DMS 273 (cell line): ENCODE results near the gene SEPSECS.

Experiments
- DNase-seq: peaks from one replicate; lab custom pipeline; 2025; ENCODE audit not compliant: unreplicated experiment; lab: John Stamatoyannopoulos, UW

SEPSECS gene

DNA sequence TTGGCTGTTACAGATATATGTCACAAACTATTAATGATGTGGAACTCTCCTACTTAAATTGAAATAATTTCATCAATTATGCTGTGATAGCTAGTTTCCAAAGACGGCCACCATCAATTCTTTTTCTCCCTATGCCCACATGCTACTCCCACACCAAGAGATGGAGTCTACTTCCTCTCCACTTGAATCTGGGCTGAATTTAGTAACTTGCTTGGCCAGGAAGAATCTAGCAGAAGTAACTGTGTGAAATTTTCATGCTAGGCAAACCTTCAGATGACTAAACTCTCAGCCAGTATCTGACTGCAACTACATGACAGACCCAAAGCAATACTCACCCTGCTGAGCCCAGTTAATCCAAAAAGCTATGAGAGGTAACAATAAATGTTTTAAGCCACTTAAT is 3.2 kb downstream of the SEPSECS start:
- DNase-seq = no peak

DNA sequence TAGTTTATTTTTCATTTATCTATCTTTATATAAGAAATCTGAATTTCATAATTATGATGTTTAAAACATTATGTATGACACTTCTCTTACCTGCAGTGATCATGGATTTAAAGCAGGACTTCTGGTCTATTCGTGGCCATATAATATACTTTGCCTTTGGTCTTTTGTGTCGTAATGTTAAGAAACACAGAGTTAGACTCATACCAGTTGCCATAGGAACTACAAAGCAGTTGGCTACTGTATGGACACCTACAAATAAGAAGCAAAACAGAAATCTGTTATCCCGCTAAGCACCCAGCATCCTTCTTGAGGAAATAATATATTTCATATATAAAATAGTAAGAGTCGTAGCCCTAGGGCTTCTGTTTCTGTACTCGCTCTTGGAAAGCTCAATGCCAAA is 4.3 kb downstream of the SEPSECS start:
- DNase-seq = no peak

DNA sequence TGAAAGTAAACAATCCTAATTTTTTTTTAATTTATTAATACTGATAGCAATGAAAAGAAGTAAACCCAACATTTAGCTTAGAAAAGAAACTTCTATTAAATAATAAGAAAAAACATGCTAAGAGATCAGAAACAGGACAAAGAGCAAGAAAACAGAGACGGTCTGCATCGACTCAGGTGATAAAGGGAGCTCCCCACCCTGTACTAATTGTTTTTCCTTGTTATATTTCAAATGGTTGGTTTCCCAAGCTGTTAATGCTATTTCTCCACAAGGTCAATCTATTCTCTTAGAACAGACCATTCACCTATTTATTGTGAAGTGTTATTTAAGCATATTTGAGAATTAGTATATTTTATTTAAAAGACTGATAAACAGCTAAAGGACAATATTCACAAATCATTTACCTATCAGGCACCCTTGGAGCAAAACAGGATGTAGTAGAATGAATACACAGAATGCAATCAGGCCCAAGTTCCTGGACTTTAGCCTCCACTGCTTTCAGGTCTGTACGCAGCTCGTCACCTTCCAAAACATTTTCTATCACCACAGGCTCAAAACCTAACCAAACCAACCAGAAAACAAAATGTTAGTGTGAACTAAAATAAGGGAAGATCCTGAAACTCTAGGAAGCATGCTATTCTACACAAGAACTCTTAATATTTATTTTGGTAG is 5.5 kb downstream of the SEPSECS start:
- no peak for DNase-seq

DNA sequence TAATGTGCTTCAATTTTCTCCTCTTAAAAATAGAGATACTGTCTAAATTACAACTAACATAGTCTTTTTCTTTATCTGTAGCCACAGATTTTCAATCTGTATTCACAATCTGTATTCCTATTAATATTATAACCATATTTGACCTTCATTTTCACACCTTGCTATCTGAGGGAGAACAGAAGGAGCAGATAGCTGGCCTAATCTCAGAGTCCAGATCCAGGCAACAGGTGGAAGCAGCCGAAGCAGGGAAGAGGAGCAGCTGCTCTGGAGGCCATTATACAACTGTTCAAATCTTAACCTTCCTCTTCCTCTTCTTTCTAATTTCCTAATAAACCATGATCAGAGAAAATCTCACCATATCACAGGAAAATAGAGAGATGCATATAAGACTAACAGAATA is 14.2 kb downstream of the SEPSECS start:
- DNase-seq = peak; percentile 1

DNA sequence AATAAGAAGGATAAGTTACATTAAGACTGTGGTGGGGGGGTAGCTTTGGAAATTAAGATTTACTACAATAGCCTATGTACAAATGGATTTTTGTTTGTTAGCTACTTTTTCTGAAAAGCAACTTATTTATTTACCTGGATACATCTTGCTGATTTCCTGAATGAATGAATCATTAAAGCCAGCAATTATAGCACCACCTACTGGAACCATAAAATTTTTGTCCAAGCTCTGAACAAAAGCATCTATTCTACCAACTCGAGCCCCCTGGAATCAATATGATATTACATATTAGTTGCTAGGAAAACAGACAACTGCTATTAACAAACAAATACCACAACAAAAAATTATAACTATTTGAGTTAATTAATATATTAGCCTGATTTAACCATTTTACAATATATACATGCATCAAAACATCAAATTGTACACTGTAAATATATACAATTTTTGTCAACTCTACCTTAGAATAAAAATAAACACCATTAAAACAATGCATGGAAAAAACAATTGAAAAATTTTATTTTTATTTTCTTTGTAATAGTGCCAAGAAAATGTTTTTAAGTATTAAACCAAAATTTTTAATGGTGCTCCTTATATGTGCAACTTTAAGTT is 15.3 kb downstream of the SEPSECS start:
- peak; percentile 44 for DNase-seq

DNA sequence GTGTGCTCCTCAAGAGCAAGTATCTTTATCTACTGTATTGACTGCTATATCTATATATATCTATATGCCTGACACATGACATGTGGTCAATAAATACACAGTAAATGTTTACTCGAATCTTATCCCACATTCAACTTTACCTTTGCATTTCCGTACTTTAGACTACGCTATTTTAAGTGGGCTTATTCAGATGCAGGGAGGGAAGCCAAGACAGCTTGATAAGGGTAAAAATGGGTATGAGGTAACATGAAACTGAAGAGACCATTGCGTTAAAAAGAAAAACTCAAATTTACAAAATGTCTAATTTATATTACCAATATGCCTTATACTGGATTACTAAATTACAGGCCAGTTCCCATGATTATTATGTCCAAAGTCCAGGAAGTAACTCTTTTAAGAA is 17.8 kb downstream of the SEPSECS start:
- no peak for DNase-seq

DNA sequence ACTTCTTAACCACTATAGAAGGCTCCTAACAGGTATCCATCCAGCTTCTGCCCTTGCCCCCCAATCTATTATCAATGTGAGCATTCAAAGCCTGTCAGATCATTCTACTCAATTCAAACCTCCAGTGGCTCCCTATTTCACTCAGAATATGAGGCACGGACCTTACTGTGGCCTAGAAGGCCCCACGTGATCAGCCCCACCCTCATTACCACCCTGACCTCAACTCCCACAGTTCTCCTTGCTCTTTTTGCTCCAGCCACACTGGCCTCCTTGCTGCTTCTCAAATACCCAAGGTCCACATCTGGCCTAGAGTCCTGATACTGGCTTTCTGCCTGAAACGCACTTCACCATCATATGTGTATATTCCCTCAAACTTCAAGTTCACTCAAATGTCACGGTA is 18.7 kb downstream of the SEPSECS start:
- DNase-seq = no peak

DNA sequence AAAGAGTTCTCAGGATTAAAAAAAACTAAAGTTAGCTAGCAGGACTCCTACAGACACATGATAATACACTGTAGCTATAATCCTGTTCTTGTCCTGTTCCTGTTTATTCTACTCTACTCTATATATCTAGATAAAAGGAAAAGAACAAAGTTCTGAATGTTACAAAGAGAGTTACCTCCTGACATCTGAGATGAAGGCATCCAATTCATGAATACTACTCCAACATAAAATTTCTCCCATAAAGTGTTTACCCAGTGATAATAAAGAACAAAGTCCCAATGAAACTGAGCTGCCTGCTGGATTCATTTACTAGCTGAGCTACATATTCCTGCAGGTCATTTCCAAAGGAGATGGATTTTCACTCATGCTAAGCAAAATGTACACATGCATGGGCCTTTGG is 27.1 kb downstream of the SEPSECS start:
- no peak for DNase-seq

DNA sequence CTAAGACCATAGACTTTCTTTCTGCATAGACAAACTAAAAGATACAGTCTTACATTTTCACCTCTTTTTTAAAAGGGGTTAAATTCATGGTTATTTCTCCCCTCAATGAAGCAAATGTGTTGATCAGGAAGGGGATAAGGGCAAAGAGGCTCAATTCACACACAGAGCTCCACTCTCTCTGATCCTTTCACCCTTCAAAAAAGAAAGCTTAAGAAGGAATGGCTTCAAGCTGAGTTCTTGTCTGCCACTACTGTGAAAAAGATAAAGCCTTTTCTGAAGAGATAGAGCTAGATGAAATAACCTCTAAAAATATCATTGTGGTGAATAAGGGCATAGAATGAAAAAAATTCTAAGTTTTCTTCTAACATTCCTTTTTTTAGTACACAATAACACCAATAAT is 28.3 kb downstream of the SEPSECS start:
- DNase-seq = no peak

DNA sequence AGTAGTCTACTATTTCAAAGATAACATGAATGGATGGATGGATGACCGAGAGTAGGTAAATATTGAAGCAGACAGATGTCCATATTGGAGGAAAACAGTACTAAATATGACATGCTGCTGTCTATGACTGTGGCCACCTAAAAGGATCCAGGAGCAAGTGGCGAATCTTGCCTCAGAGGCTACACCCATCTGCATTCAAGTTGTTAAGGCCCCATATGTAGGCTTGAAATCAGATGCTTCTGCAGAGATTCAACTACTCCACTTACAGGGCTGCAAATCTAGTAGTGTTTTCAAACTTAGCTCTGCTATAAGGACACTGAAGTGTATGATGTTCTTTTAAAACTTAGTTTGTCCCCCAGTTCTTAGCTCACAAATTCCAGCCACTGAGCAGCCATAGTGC is 28.9 kb downstream of the SEPSECS start:
- no peak for DNase-seq

DNA sequence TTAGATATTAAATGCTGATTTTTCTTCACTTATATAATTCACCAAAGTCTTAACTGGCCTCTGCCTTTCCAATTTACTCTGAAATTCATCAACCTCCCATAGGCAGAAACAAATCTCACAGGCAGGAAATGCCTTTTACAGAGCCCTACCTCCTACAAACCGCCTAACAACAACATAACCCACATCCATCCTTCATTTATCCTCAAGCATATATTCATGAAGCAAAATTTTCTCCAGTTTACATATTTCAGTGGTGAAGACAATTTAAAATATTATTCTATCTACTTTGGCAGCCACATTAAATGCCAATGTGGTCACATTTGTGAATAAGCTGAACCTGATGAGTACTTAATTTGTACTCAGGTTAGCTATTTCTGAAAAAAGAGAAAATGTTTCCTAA is 30.3 kb downstream of the SEPSECS start:
- DNase-seq = no peak

DNA sequence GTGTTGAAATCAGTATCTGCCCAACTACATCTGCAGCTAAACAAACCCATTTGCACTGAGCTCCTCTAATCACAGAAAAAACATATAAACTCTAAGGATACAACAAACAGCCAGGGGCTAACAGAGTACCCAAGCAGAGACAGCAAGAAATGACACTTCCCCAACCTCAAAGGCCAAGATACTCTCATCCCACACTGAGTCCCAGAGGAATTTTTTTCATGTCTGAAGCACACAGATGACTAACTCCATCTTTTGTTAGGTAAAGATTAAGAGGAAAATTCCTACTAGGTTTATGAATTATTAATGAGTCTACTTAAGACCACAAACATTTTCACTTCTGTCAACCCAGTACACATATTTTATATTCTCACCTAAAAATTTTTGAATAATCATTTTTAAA is 31.6 kb downstream of the SEPSECS start:
- no peak for DNase-seq

DNA sequence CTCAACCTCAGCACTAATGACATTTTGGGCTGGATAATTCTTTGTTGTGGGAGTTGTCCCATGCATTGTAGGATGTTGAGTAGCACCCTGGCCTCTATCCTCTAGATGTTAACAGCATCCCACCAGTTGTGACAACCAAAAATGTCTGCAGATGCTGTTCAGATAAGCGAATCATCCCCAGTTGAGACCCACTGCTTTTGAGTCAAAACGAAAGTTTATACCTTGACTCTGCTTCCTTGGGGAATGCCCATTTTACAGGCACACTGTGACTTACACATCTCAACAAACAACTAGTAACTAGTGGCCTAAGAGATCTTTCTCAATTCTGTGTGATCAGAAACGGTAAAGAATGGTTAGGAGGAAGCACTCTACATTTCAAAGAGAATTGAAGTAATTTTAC is 37.0 kb downstream of the SEPSECS start:
- DNase-seq = no peak

DNA sequence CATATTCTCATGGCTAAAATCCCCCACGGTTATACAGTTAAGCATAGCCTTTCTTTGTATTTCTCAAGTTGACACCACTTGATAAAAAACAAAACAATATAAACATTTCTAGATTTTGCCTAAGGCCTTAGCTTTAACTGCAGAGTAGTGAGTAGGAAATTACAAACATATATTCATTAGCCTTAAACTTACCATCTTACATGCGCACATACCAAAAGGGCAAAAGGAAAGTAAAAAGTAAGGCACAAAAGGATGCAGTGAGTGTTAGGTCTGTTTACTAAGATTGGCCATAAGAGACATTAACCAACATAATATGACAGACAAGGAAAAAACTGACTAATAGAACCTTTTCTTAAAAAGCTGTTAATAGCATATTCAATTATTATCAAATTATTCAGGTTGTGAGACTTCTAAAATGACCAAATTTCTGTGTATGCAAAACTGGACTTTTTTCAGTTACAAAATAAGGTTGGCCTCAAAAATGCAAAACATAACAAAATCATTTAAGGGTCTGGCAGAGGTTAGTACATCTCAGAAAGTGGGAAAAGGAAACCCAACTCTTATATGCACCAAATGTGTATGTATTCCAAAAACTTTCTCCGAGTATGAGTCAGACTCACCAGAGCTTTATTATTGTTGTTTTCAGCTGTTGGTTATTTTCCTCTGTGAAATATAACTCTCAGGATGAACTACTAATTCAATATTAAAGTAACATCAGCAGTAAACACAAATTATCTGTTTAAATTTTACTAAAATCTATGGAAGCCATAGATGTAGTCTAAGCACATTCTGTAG is 39.9 kb downstream of the SEPSECS start:
- DNase-seq = no peak

DNA sequence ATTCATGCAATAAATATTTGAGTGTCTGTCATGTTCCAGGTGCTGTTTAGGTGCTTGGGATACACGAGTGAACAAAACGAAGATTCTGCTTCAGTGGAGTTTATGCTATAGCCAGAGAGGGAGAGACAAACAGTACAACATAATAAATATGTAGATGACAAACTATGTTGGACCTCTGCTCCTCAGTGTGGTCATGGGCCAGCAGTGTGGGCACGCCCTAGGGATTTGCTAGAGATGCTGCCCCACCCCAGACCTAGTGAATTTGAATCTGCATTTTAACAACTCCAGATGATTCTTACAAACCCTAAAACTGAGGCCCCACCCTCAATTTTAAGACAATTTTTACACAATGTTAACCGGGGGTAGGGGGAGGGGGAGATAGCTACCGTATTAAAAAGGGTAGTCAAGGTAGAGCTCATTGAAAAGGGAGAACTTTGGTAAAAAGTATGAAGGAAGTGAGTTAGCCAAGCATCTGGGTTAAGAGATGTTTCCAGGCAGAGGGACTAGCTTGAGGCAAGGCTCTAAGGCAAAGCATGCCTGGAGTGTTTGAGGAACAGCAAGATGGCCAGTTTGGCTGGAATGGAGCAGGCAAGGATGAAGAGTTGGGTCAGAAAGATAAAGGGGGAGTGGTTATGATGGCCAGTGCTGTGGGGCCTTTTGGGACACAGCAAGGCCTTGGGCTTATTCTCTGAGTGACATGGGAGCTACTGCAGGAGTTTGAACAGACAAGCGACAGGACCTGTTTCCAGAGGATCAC is 42.4 kb downstream of the SEPSECS start:
- no peak for DNase-seq

DNA sequence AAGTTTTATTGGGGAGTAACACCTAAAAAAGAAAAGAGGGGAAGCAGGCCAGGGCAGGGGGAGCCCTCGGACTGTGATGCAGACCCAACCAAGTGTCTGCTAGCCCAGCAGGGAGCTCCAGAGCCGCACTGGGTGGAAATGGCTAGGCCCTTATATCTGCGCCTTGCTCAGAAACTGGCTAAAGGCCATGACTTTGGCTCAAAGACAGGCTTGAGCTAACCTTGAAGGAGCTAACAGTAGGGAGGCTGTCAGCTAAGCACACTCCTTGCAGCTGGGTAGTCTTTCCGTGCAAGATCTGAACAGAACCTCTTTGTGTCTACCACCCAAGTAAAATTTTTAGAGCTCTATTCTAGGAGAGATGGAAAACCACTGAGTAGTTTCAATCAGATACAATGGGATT is 43.0 kb downstream of the SEPSECS start:
- DNase-seq = no peak

DNA sequence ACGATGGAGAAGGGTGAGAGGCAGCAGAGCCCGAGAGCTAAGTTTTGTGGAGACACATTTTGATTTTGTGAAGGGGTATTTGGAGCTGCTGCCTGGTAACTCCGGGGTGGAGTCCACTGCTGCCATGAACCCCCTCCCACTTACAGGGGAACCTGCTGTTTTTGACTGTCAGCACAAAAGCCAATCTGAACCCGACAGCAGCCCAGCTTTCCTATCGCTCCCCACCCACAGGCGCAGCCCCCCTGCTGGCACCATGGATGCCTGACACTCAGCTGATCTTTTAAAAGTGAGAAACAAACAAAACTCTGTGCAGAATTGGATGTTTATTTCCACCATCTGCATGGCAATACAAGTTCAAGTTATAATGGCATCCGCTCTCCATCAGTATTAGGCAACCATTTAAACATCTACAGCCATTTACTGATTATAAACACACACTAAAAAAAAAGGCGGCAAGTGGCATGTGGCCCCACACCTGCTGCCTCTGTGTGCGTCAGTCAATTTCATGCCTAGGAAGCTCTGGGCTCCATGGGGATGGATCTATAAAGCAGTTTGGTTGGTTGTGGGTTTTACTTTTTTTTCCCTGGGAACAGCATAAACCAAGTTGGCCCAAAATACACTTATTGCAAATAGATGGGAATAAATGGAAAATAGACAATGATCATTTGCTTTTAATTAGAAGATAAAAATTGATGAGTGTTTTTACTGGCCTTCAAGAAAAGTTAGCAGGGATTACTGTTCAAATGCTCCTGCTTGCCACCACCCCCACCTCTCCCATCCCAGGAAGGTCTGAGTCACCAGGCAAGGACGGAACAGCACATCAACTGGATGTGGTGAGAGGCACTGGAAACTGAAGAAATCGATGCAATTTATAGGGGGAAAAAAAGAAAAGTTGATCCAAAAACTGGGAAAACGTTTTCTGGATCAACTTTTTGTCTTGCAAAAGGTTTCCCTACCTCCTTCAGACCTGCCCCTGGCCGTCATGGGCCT is 46.0 kb downstream of the SEPSECS start:
- DNase-seq = no peak

DNA sequence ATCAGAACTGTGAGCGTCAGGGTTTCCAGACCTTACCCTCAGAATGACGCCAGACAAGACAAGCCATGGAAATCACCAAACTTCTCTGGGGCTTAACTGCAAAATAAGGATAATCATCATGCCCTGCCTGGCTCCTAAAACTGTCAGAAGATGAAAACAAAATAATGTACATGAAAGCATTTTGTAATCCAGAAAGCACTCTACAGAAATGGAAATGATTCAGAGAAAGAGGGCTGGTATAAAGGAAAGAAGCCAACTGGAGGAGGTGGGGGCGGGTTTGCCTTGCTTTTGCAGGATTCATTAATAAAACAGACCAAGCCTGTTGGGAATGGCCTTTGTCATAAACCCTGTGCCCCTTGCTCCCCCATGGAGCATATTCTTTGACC is 47.3 kb downstream of the SEPSECS start:
- no peak for DNase-seq

DNA sequence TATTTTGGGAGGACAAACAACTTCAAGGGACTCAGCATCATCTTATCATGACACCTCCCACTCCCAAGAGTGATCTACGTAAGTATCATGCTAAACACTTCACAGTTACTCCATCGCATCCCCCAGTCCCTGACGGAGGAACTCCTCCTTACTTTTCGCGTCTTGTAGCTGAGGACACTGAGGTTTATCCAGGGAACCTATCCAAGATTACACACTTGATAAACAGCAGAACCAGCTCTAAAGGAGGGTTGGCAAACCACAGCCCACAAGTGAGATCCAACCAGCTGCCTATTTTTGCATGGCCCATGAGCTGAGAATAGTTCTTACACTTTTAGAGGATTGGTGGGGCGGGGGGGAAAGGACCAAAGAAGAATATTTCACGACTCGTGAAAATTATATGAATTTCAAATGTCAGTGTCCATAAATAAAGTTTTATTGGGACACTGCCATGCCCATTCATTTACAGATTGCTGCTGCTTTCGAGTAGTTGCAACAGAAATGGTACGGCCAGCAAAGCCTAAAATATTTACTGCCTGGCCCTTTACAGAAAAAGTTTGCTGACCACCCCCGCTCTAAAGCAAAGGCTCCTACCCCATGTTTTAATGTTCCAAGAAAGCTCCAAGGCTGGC is 47.8 kb downstream of the SEPSECS start:
- no peak for DNase-seq

DNA sequence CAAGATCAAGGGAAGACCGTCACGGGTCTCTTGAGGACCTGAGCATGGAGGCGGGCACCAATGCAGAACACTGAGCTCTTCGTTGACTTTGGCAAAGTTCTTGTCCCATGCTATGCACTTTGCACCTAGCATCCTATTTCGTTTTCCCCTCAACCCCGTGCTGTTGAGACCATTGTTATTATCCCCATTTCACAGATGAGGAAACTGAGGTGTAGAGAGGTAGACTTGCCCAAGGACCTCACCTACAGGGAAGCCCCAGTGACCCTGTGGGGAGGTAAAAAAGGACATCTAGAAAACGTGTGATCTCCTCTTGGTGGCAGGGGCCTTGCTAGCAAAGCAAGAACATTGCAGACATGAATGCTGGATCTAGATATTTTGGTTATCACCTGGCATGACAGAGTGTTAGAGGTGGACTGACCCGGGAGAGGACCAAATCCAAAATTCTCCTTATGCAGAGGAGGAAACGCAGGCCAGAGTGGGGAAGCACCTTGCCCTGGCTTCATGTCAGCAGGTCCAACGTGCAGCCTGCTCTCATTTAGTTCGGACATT is 48.5 kb downstream of the SEPSECS start:
- no peak for DNase-seq
